Measurements from ENCODE around the gene AP3B1. TPM values are rescaled to one million over a fixed set of nuclear protein-coding genes. Genes with fewer than 3 reads are reported as not detected.

The AP3B1 gene
- total RNA-seq, 3 donors from 2014 or later: 38.5 to 55.6 (median 52.1) TPM

GRCh38 chr5:78064941-78065472 is 229.5 kb downstream of the AP3B1 start:
- Histone ChIP-seq H3K36me3 (ENCODE audit: low read depth) (no peaks in the 10 kb centered on the region), H3K4me3 (no peak overlapping the region), H3K9me3 (peaks cover 8% of the 10 kb centered on the region), H3K4me1 (ENCODE audit: low read depth) (no peaks in the 10 kb centered on the region)
- DNase-seq (no peak), ATAC-seq (no peak)
- intact Hi-C loops (cut with DNase I, micrococcal nuclease): no loop called here
- no peak for TF ChIP-seq CTCF (IDR thresholded peaks at IDR 0.05)

GRCh38 chr5:78063495-78063894 is 231.0 kb downstream of the AP3B1 start:
- no peaks in the 10 kb centered on the region for H3K36me3 ChIP-seq (ENCODE audit: low read depth)
- H3K4me1 ChIP-seq (ENCODE audit: low read depth): no peaks in the 10 kb centered on the region
- intact Hi-C loops (cut with DNase I, micrococcal nuclease): no loop called here
- peaks cover 8% of the 10 kb centered on the region for H3K9me3 ChIP-seq
- no peak for ATAC-seq
- TF ChIP-seq CTCF (IDR thresholded peaks at IDR 0.05): no peak
- H3K4me3 ChIP-seq: no peak overlapping the region
- DNase-seq: no peak

- no peak overlapping the region for H3K4me3 ChIP-seq
- intact Hi-C loops (cut with DNase I, micrococcal nuclease): no loop called here
- no peak for TF ChIP-seq CTCF (IDR thresholded peaks at IDR 0.05)
- no peaks in the 10 kb centered on the region for H3K4me1 ChIP-seq (ENCODE audit: low read depth)
- ATAC-seq: no peak
- no peaks in the 10 kb centered on the region for H3K36me3 ChIP-seq (ENCODE audit: low read depth)
- peaks cover 2% of the 10 kb centered on the region for H3K9me3 ChIP-seq
- DNase-seq: no peak
Measured at GRCh38 chr5:78062645-78063044, 231.9 kb downstream of the AP3B1 start.

GRCh38 chr5:78060421-78060820 is 234.1 kb downstream of the AP3B1 start:
- H3K4me3 ChIP-seq: no peak overlapping the region
- H3K9me3 ChIP-seq: no peaks in the 10 kb centered on the region
- H3K36me3 ChIP-seq (ENCODE audit: low read depth): no peaks in the 10 kb centered on the region
- DNase-seq (no peak), ATAC-seq (no peak)
- no peak for TF ChIP-seq CTCF (IDR thresholded peaks at IDR 0.05)
- no peaks in the 10 kb centered on the region for H3K4me1 ChIP-seq (ENCODE audit: low read depth)
- intact Hi-C loops (cut with DNase I, micrococcal nuclease): no loop called here

- DNase-seq (no peak), ATAC-seq (no peak)
- Histone ChIP-seq H3K4me1 (ENCODE audit: low read depth) (no peaks in the 10 kb centered on the region), H3K9me3 (no peaks in the 10 kb centered on the region), H3K36me3 (ENCODE audit: low read depth) (no peaks in the 10 kb centered on the region), H3K4me3 (no peak overlapping the region)
- TF ChIP-seq CTCF (IDR thresholded peaks at IDR 0.05): no peak
- intact Hi-C loops (cut with DNase I, micrococcal nuclease): no loop called here
Measured at GRCh38 chr5:78058625-78059024, 235.9 kb downstream of the AP3B1 start.
